Activated T-cell treated with anti-CD3 and anti-CD28 coated beads for 1 hour (primary cell): ENCODE measurements around the gene ATF3.
"Not testable (repeated sequence)": the region's sequence is repeated elsewhere in the genome, so short reads cannot be mapped to it uniquely, and the experiment has no call there.

Experiments
- DNase-seq: peaks from one replicate; pipeline ENCODE4 v3.0.0-alpha.2; 2020; ENCODE audit warnings: low read depth

ATF3 gene

GRCh38 chr1:212628046-212628445, 19.5 kb downstream of the ATF3 start:
- DNase-seq, result no peak

GRCh38 chr1:212628813-212629415, 20.4 kb downstream of the ATF3 start:
- DNase-seq, result no peak

GRCh38 chr1:212629450-212630157, 21.0 kb downstream of the ATF3 start:
- DNase-seq, result no peak

- peak; percentile 37 for DNase-seq
Measured at GRCh38 chr1:212630158-212630900, 21.8 kb downstream of the ATF3 start.

GRCh38 chr1:212633161-212633560, 24.6 kb downstream of the ATF3 start:
- no peak for DNase-seq

- no peak for DNase-seq
Measured at GRCh38 chr1:212634252-212634651, 25.7 kb downstream of the ATF3 start.

GRCh38 chr1:212635141-212635631, 26.6 kb downstream of the ATF3 start:
- no peak for DNase-seq

- DNase-seq, result no peak
Measured at GRCh38 chr1:212637902-212638301, 29.3 kb downstream of the ATF3 start.

GRCh38 chr1:212638492-212639151, 30.1 kb downstream of the ATF3 start:
- no peak for DNase-seq

- not testable (repeated sequence) for DNase-seq
Measured at GRCh38 chr1:212639524-212639923, 31.0 kb downstream of the ATF3 start.

- no peak for DNase-seq
Measured at GRCh38 chr1:212640223-212640878, 31.8 kb downstream of the ATF3 start.

- DNase-seq, result no peak
Measured at GRCh38 chr1:212641956-212642355, 33.4 kb downstream of the ATF3 start.

GRCh38 chr1:212643877-212644276, 35.3 kb downstream of the ATF3 start:
- no peak for DNase-seq

- no peak for DNase-seq
Measured at GRCh38 chr1:212644866-212645545, 36.4 kb downstream of the ATF3 start.

GRCh38 chr1:212645546-212646543, 37.3 kb downstream of the ATF3 start:
- DNase-seq, result no peak

- DNase-seq, result no peak
Measured at GRCh38 chr1:212646588-212646987, 38.0 kb downstream of the ATF3 start.

GRCh38 chr1:212647004-212647403, 38.4 kb downstream of the ATF3 start:
- DNase-seq, result no peak

GRCh38 chr1:212648431-212648830, 39.9 kb downstream of the ATF3 start:
- no peak for DNase-seq

- no peak for DNase-seq
Measured at GRCh38 chr1:212649020-212649419, 40.5 kb downstream of the ATF3 start.

- no peak for DNase-seq
Measured at GRCh38 chr1:212650228-212650627, 41.7 kb downstream of the ATF3 start.
